ENCODE results near the gene EFNA4. TPM values are rescaled to one million over a fixed set of nuclear protein-coding genes. Genes with fewer than 3 reads are reported as not detected.

Gene EFNA4
- total and polyA plus RNA-seq, 2 of the 8 experiments (the other 6 are each of a cell fraction or from before 2014, with no cell fraction given): 21.9 to 23.9 TPM

GRCh38 chr1:155070158-155070621 lies 6.7 kb downstream of the EFNA4 start (continued):
- no peak for TF ChIP-seq NANOG (IDR thresholded peaks at IDR 0.05; ENCODE audit: insufficient read depth, low read depth, low read length, poor library complexity, severe bottlenecking)
- no peak for TF ChIP-seq JUN (IDR thresholded peaks at IDR 0.05; ENCODE audit: low read depth, low read length)
- peak; percentile 25 for TF ChIP-seq ASH2L (IDR thresholded peaks at IDR 0.05; ENCODE audit: low read length)
- no peak for TF ChIP-seq E2F6 (IDR thresholded peaks at IDR 0.05)
- TF ChIP-seq CHD2 (IDR thresholded peaks at IDR 0.05; ENCODE audit: low read length): no peak
- TF ChIP-seq MAX (IDR thresholded peaks at IDR 0.05): no peak
- TF ChIP-seq POLR2A (IDR thresholded peaks at IDR 0.05; ENCODE audit: control extremely low read depth in 1 of 2, low read depth in 2 of 2, low read length in 2 of 2): 0 out of 3 replicates have a peak, but pooled peaks of 1 of the 2 experiments have one; percentile 15
- no peak for TF ChIP-seq SP1 (IDR thresholded peaks at IDR 0.05; ENCODE audit: low read depth, low read length)
- no peak for TF ChIP-seq SUZ12 (IDR thresholded peaks at IDR 0.05; ENCODE audit: low read length)
- TF ChIP-seq CTBP2 (IDR thresholded peaks at IDR 0.05; ENCODE audit: borderline replicate concordance, insufficient read depth, insufficient read length, low read length): no peak
- TF ChIP-seq KDM5A (IDR thresholded peaks at IDR 0.05; ENCODE audit: low read length): no peak
- TF ChIP-seq TEAD4 (IDR thresholded peaks at IDR 0.05; ENCODE audit: low read depth, low read length): no peak
- no peak for TF ChIP-seq MAFK (IDR thresholded peaks at IDR 0.05; ENCODE audit: low read depth, low read length)
- TF ChIP-seq POLR2AphosphoS5 (IDR thresholded peaks at IDR 0.05; ENCODE audit: low read depth, low read length): 0 out of 2 replicates have a peak, but pooled peaks have one; percentile 3
- no peak for TF ChIP-seq TAF7 (optimal IDR thresholded peaks at IDR 0.05; ENCODE audit: borderline replicate concordance, low read depth, low read length)

All from H1 (cell line).